GM15510 (cell line): ENCODE data around the gene TBC1D3K.
"Not testable (repeated sequence)": the region's sequence is repeated elsewhere in the genome, so short reads cannot be mapped to it uniquely, and the experiment has no call there.

Source experiments
- POLR2A ChIP-seq: IDR thresholded peaks from 3 replicates; pipeline ENCODE4 v1.6.1; 2011; ENCODE audit warnings: borderline replicate concordance; ENCODE audit not compliant: insufficient read length; ENCODE audit errors: extremely low read depth

The TBC1D3K gene

GRCh38 chr17:37924115-37924514 lies at the start of gene TBC1D3K:
TBC1D3K (plus strand) TSS chr17:37924415; CDS start chr17:37926000, 1,585 bp downstream.
- TF ChIP-seq POLR2A = not testable (repeated sequence)

GRCh38 chr17:37884516-37884915 lies 39.7 kb upstream of the TBC1D3K start:
- TF ChIP-seq POLR2A = no peak

- TF ChIP-seq POLR2A = no peak
These were observed 39.1 kb upstream of the TBC1D3K start for GRCh38 chr17:37885136-37885535.

- no peak for TF ChIP-seq POLR2A
These were observed 35.3 kb upstream of the TBC1D3K start for GRCh38 chr17:37888881-37889280.
